ENCODE results near the gene ZNF597.

The ZNF597 gene

GRCh38 chr16:3389663-3390338, 53.5 kb downstream of the ZNF597 start:
- H3K9me3 ChIP-seq (ENCODE audit: control insufficient read depth, insufficient read depth, low read length) = peaks cover 2% of the 10 kb centered on the region; the same call in 1 of the 2 replicates
- H3K27ac ChIP-seq (ENCODE audit: low read length) = no peak overlapping the region
- H3K4me1 ChIP-seq (ENCODE audit: control insufficient read depth, insufficient read depth, low read length) = no peaks in the 10 kb centered on the region
- DNase-seq (ENCODE audit: low read depth, low spot score) = no peak
- no peaks in the 10 kb centered on the region for H3K27me3 ChIP-seq (ENCODE audit: control insufficient read depth, insufficient read depth, low read length)
- peaks cover 20% of the 10 kb centered on the region for H3K36me3 ChIP-seq (ENCODE audit: control insufficient read depth, insufficient read depth, low read length)
- no peak overlapping the region for H3K4me3 ChIP-seq (ENCODE audit: low read length)
- WGBS (ENCODE audit: insufficient coverage, insufficient read length) = no CpG with 5 or more reads among the region's 9 CpGs

- WGBS (ENCODE audit: insufficient coverage, insufficient read length) = no CpG with 5 or more reads among the region's 6 CpGs
- peaks cover 29% of the 10 kb centered on the region for H3K36me3 ChIP-seq (ENCODE audit: control insufficient read depth, insufficient read depth, low read length)
- peaks cover 11% of the 10 kb centered on the region for H3K9me3 ChIP-seq (ENCODE audit: control insufficient read depth, insufficient read depth, low read length)
- H3K4me1 ChIP-seq (ENCODE audit: control insufficient read depth, insufficient read depth, low read length) = no peaks in the 10 kb centered on the region
- DNase-seq (ENCODE audit: low read depth, low spot score) = no peak
- no peak overlapping the region for H3K27ac ChIP-seq (ENCODE audit: low read length)
- H3K4me3 ChIP-seq (ENCODE audit: low read length) = no peak overlapping the region
- no peaks in the 10 kb centered on the region for H3K27me3 ChIP-seq (ENCODE audit: control insufficient read depth, insufficient read depth, low read length)
Observed at GRCh38 chr16:3388325-3388724, 55.0 kb downstream of the ZNF597 start.

GRCh38 chr16:3383045-3383448, 60.3 kb downstream of the ZNF597 start:
- Histone ChIP-seq H3K9me3 (ENCODE audit: control insufficient read depth, insufficient read depth, low read length) (peaks cover 27% of the 10 kb centered on the region), H3K27ac (ENCODE audit: low read length) (no peak overlapping the region)
- DNase-seq (ENCODE audit: low read depth, low spot score) = no peak

More at GRCh38 chr16:3383045-3383448, 60.3 kb downstream of the ZNF597 start:
- H3K4me1 ChIP-seq (ENCODE audit: control insufficient read depth, insufficient read depth, low read length) = no peaks in the 10 kb centered on the region
- peaks cover 29% of the 10 kb centered on the region for H3K36me3 ChIP-seq (ENCODE audit: control insufficient read depth, insufficient read depth, low read length)
- no peaks in the 10 kb centered on the region for H3K27me3 ChIP-seq (ENCODE audit: control insufficient read depth, insufficient read depth, low read length)
- WGBS (ENCODE audit: insufficient coverage, insufficient read length) = no CpG with 5 or more reads among the region's 10 CpGs
- H3K4me3 ChIP-seq (ENCODE audit: low read length) = no peak overlapping the region
